ENCODE measurements around the gene SMPDL3A.

SMPDL3A gene

DNA sequence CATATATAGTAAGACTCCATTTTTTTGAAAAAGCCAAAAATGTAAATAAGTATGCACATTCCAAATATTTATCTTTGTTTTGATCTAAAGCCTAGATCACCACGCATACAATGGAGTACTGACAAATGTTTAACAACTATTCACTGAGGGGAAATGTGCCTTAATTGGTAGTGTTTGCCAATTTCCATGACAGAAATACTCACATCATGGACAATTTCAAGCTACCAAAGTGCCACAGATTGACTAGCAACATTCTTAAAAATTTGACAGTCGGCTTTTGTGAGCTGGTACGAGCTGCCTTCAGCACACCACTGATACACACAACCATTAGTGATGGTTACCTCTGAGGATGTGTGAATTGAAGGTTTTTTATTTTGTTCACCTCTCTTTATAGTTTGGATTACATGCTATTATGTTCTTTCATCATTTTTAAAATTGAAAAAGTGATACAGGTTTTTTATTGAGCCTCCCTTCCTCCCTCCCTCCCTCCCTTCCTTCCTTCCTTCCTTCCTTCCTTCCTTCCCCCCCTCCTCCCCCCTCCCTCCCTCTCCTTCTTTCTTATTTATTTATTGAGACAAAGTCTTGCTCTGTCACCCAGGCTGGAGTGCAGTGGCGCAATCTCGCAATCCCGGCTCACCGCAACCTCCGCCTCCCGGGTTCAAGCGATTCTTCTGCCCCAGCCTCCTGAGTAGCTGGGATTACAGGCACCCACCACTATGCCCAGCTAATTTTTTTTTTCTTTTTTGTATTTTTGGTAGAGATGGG, 19.2 kb downstream of the SMPDL3A start:
- no peak for DNase-seq

DNA sequence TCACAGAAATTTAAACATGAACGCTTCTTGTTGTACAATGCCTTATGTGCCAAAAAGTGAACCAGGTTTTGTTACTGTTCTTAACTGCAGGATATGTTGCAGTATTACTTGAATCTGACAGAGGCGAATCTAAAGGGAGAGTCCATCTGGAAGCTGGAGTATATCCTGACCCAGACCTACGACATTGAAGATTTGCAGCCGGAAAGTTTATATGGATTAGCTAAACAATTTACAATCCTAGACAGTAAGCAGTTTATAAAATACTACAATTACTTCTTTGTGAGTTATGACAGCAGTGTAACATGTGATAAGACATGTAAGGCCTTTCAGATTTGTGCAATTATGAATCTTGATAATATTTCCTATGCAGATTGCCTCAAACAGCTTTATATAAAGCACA, 19.9 kb downstream of the SMPDL3A start:
- DNase-seq = no peak

DNA sequence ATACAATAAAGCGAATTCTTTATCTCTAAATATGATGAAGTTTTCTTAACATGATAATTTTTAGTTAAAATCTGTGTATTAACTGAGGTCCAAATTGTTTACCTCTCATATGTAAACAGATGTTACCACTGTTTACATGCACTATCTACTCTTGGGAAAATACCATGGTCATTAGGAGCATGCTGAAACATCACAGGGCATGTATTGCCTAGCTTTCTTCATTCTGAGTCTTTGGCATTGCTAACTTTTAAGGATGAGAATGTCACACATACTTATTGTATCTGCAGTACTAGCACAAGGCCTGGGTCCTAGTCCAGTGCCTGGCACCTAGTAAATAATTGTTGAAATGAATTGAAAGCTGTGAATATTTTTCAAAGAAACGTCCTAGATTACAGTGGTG, 20.6 kb downstream of the SMPDL3A start:
- no peak for DNase-seq

DNA sequence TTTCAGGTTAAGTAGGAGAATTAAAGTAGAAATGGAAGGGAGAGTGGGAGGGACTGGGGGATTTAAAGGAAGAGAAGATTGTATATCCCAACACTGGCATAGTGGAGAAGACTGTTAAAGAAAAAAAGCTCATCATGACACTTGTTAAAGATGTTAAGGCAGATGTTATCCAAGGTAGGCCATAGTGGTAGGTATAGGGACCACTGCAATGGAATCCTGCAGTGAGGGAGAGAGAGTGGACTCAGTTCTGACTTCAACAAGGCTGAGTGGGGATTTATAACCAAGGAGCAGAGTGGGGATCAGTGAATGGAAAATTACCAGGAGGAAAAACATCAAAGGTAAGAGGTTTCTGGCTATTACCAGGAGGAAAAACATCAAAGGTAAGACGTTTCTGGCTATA, 21.1 kb downstream of the SMPDL3A start:
- DNase-seq = no peak

DNA sequence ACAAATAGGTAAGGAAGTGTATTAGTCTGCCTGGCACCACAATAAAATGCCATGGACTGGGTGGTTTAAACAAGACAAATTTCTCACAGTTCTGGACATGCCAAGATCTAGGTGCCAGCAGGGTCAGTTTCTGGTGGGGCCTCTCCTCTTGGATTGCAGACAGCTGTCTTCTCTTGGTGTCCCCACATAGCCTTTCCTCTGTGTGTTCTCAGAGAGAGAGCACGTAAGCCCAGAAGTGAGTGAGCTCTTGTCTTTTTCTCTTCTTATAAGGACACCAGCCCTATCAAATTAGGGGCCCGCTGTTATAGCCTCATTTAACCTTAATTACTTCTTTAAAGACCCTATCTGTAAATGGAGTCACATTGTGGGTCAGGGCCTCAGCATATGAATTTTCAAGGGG, 28.3 kb downstream of the SMPDL3A start:
- DNase-seq = no peak

DNA sequence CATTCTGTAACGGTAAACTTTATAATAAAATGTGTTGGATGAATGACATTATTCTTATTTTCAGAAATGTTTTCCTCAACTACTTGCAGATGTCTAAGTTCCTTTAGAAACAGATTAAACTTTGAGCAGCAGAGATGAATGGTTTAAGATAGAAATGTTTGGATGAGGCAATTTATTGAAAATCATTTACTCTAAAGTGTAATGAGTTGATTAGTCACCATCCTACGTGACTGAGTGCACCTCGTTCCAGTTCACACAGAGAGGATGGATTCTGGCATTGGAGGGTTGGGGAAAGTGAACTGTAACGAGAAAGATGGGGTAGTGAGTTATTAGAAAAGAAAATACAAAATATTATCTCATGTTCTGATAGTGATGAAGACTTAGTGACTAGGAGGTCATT, 28.7 kb downstream of the SMPDL3A start:
- DNase-seq = no peak

DNA sequence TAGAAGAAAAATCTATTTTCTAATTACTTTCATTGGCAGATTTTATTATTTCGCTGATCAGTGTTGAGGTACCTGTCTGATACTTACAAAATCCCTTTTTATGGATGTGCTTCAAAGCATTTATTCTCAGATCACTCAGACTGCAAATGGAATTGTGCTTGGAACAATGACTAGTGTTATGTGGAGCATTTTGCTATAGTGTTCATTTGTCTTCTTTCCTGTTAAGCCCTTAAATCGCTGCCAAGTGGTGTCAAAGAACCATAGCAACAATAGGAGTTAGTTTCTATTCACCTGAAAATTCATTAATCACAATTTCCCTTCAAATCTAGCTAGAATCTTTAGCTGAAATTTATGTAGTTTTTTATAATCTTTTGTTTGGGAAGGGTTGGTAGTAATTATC, 29.8 kb downstream of the SMPDL3A start:
- no peak for DNase-seq

DNA sequence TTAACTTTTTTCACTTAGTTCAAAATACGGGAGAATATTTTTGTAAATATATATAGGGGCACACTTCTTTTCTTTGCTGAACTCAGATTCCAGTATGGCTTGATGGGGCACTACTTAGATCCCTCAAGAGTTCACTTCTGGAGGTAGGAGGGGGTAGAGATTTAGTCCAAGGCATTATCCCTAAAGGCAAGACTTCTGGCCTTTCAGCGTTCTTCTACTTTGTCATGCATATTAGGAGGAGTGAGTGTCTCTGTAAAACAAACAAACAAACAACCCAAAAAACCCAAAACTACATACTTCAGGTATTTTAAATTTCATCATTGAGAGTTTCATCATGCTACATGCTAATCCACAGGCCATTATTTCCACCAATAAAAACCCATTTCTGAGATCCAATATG, 32.0 kb downstream of the SMPDL3A start:
- no peak for DNase-seq

DNA sequence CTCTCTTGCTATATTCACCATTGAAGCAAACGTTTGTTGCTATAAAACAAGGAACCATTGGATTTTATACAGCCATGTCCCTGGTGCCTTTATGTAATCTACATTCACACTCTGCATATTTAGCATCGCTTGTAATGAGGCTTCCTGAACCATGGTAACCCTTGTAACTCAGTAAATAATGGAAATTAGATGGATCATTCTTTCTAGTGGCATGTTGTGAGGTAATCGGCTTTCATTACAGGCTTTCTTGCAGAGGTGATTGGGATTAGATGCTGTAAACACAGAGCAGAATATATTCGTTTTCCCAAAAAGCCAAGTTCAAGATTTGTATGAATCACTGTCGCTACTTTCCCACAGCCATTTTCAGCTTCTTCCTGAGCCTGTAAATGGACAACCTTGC, 36.1 kb downstream of the SMPDL3A start:
- no peak for DNase-seq

DNA sequence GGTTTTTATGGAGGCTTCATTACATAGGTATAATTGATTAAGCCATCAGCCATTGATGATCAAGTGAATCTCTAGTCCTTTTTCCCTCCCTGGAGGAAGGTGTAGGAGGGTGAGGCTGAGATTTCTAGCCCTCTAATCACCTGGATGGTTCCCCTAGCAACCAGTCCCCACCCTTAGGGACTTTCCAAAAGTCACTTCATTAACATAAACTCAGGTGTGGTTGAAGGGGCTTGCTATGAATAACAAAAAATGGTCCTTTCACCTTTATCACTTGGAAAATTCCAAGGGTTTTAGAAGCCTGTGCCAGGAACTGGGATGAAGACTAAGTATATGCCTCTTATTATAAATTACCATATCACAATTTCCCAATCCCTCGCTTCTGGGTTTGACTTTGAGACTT, 40.4 kb downstream of the SMPDL3A start:
- no peak for DNase-seq

DNA sequence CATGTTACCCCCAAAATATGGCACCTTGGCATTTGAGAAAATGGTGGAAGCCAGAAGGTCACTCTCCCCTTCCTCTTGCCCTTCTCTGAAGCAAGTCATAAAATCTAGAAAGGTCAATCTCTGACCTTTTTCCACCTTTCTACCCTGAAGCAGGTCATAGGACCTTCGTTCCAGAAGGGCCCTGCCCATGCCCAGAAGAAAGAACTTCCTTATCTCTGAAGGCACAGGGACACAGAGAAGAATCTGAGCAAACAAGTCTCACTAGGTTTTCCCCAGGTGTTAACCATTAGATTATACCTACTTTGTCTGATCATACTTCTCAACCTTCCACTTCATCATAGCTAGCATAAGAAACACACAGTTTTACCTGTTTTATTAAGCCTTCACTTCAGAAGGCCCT, 42.5 kb downstream of the SMPDL3A start:
- DNase-seq = no peak

DNA sequence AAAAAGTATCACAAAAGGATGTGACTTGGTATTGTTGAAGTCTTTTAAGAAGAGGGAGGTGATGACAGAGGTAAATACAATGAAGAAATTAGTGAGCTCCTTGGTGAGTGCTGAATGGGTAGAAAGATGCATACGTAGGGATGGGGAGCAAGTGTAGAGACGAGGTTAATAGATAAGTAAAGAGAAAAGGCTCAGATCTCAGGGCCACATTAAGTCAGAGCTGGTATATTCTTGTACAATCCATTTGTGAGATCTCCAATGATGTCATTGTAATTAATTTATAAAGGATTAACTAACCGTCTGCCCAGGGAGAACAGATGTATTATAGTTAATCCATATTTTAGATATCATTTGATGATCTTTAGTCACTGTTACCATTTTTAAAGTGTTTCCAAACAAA, 43.4 kb downstream of the SMPDL3A start:
- DNase-seq = no peak

DNA sequence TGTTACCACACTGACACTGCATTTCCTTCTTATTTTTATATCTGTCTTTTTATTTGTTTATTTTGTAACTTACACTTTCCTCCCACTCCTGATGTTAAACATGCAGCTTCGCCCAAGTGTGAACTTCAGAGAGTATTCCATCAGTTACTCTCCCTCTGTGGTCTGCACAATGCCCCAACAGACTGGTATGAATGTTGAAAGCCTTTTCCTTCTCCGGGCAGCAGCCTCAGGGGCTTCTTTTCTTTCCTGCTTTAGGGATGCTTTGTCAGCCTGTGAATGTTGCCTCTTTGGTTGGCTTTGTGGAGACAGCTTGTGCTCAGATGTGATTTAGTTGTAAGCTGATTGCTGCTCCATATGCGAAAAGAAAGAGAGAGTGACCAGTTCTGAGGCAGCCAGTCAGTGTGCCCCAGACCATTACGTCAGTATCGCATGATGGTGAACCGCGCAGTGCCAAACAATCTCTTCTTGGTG, 44.0 kb downstream of the SMPDL3A start:
- DNase-seq = no peak

DNA sequence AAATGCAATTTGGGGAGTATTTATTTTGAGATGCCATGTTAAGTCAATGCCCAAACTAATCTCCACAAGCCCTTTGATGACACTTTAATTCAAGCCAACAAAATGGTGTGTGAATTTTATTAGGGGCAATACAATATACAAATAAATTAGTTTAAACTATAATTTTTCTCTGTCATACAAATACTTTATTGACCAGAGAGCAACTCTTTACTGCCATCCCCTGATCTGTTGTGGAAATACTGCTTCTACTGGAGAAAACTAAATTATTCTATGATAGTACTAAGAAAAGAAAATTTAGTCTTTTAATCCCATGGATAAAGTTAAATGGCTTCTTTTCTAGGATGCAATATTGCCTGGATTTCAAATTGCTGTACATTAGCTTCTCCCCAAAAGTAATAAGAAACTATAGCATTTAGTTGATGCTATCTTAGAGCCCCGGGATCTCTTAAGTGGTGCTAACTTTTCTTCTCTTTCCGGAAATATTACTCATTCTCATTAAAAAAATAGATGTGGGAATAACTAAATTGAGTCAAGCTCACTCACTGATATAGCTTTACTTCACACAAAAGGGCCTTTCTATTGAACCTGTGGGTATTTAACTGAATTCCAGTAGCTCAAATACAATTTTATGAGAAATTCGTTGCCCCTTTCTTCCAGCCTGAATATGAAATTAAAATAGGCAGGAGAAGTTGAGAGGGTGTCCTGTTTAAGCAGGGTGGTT, 49.2 kb downstream of the SMPDL3A start:
- DNase-seq = no peak

DNA sequence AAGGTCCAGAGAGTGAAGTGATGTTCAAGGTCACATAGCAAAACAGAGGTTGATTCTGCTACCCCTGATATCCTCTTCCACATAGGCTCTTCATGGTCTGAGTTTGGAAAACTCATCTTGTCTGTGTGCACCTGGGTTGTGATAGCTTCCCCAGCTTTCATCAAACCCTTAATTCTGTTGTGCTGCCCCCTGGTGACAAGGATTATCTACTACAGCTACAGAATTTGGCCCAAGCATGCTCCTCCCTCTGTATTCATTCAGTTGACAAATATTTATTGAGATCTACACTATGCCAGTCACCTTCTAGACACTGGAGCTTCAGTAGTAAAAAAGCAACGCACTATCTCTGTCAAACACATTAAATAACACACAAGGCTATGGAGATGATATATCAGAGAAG, 50.4 kb downstream of the SMPDL3A start:
- DNase-seq = peak; percentile 54

DNA sequence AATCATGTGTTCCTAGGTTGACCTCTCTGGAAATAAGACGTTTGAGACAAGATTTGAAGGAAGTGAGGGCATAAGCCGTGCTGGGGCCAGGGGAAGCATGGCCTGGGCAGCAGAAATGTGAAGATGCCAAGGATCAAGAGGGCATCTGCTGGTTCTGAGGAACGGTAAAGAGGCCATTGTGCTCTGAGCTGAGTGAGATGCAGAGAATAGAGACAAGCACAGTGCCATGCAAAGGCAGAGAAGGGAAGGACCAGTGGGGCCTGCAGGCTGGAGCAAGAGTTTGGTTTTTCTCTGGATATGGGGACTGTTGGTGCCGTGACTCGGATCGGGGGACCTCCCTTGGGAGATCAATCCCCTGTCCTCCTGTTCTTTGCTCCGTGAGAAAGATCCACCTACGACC, 50.8 kb downstream of the SMPDL3A start:
- DNase-seq = no peak

DNA sequence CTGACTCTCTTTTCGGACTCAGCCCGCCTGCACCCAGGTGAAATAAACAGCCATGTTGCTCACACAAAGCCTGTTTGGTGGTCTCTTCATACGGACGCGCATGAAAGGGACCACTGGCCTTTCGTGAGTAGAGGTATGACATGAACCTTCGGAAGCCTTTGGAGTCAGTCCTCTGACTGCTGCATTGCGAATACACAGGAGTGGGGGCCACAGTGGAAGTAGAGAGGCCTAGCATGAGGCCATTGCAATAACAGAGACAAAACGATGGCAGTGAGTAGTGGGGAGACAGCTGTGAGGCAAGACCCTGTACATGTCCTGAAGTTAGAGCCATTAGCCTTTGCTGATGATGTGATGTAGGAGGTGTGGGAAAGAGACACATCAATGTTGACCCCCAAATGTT, 56.4 kb downstream of the SMPDL3A start:
- no peak for DNase-seq

DNA sequence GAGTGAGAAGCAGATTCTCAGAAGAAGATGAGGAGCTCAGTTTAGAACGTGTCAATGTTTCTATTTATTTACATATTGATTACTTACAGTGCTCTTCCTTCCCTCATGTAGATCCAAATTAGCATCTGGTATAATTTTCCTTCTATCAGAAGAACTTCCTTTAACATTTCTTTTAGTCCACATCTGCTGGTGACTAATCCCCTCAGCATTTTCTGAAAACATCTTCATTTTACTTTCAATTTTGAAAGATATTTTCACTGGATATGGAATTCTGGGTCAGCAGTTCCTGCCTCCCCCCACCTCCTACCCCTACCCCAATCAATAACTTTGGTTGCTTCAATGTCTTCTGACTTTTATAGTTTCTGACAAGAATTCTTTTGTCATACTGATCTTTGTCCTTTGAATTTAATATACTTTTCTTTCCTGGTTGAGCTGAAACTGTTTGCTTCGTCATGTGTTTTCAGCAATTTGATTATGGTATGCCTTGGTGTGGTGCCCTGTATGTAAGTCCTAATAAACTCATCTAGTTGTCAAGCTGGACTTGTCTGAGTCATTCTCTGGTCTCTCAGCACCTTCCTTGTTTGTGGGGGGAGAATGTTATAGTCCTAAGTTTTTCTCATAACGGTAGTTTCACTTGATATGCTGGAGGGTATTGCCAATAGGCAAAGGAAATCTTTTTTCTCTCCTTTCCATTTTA, 57.0 kb downstream of the SMPDL3A start:
- DNase-seq = no peak

DNA sequence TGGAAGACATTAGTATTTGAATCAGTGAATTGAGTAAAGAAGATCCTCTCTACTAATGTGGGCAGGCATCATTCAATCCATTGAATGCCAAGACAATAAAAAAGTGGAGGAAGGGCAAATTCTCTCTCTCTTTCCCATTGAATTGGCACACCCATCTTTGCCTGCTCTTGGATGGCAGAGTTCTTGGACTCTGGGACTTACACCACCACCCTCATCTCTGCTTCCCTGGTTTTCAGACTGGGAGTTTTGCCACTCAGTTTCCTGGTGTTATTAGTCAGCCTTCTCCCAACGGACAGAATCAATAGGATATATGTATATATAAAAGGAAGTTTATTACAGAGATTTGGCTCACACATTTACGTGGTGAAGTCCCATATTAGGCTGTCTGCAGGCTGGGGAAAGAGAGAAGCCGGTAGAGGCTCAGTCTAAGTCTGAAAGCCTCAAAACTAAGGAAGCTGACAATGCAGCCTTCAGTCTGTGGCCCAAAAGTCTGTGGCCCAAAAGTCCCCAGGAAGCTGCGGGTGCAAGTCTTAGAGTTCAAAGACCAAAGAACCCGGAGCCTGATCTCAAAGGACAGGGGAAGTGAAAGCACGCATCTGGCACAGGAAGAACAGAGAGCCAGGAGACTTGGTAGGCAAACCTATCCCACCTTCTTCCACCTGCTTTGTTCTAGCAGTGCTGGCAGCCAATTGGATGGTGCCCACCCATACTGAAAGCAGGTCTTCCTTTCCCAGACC, 64.4 kb downstream of the SMPDL3A start:
- DNase-seq = no peak
